ENCODE results near the gene BPI.

GRCh38 chr20:38357653-38358207 lies 53.8 kb downstream of the BPI start:
- TF ChIP-seq CTCF (IDR thresholded peaks at IDR 0.05), result no peak
- no peak for TF ChIP-seq POLR2A (IDR thresholded peaks at IDR 0.05)
